DOHH2 (cell line): Measurements from ENCODE around the gene CHMP6.

Source experiments
- CTCF ChIP-seq: fragments of 200-600 bp; sonication (generic); IDR thresholded peaks from one replicate; pipeline ENCODE4 v1.5.1; 2014; ENCODE audit warnings: antibody characterized with exemption, mild to moderate bottlenecking, low read depth, low read length; ENCODE audit not compliant: poor library complexity, severe bottlenecking
- EZH2phosphoT487 ChIP-seq: fragments of 200-600 bp; sonication (generic); IDR thresholded peaks from 2 replicates; pipeline ENCODE4 v1.6.1; 2017; ENCODE audit warnings: borderline replicate concordance, mild to moderate bottlenecking, antibody characterized with exemption, low read length, moderate library complexity, mixed read lengths

DNA sequence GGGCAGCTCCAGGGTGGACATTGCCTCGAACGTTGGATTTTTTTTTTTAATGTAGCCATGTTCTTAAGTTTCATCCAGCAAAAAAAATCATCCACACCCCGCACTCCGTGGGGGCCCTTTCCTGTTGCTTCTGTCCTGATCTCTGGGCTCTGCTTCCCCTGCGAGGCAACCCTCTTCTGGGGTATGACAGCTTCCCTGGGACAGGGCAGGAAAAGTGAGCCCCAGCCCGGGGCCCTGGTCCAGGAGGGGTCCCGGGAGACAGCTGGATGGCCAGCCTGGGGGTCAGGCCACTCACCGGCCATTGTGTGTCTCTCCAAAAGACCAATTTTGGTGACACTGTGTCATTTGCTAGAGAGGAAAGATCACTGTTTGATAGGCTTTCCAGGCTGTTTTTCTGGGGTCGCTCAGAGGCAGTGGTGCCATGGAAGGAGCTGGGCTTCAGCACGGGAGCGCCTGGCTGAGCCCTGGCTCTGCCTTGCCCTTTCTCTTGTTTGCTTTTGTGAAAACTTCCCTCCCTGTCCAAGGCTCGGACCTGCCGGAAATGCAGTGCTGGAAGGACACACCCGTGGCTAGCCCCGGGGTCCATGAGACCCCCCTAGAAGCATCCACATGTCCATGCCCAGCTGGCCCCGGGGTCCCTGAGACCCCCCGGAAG is 41.0 kb upstream of the CHMP6 start:
- TF ChIP-seq CTCF = no peak
- TF ChIP-seq EZH2phosphoT487 = no peak
